PC-9 (cell line): ENCODE data around the gene PHF19. TPM values are rescaled to one million over a fixed set of nuclear protein-coding genes. Genes with fewer than 3 reads are reported as not detected.

Experiments
- BruUV-seq: library from RNA; stranded (reverse); fragments of 400-500 nt; replicated peaks from 2 replicates; lab custom pipeline; 2021; lab: Mats Ljungman, UMichigan
- CTCF ChIA-PET: fragments of 300-600 bp; sonication (Branson Sonifier 250); formaldehyde crosslinking; loops from one replicate; lab custom pipeline; 2022; ENCODE audit warnings: antibody characterized with exemption; lab: Charles Lee
- POLR2A ChIA-PET: fragments of 300-600 bp; sonication (Branson Sonifier 250); formaldehyde crosslinking; loops from one replicate; lab custom pipeline; 2022; ENCODE audit warnings: antibody characterized with exemption; ENCODE audit not compliant: unreplicated experiment; lab: Charles Lee
- DNase-seq, 2 experiments: peaks; one replicate each; pipeline versions ENCODE4 v3.0.0 to v3.0.0-alpha.2; 2015 to 2022; ENCODE audit warnings: mixed read lengths in 1 of 2
- H2AFZ ChIP-seq: fragments of 200-600 bp; sonication (generic); 2 replicates; pipeline ENCODE4 v1.8.1; 2017; ENCODE audit warnings: antibody characterized with exemption
- H3F3A ChIP-seq: fragments of 200-600 bp; sonication (generic); 2 replicates; pipeline ENCODE4 v1.8.1; 2017; ENCODE audit warnings: antibody characterized with exemption, mild to moderate bottlenecking, low read depth; ENCODE audit not compliant: insufficient read depth
- H3K27ac ChIP-seq: fragments of 200-600 bp; sonication (generic); 2 replicates; pipeline ENCODE4 v1.6.1; 2016; ENCODE audit warnings: mixed run types
- H3K27me3 ChIP-seq: fragments of 200-600 bp; sonication (generic); 2 replicates; pipeline ENCODE4 v1.6.1; 2016; ENCODE audit warnings: low read depth, mixed run types; ENCODE audit not compliant: insufficient read depth
- H3K36me3 ChIP-seq: fragments of 200-600 bp; sonication (generic); 2 replicates; pipeline ENCODE4 v1.6.1; 2016; ENCODE audit warnings: low read depth, mixed run types
- H3K4me1 ChIP-seq: fragments of 200-600 bp; sonication (generic); replicated peaks from 2 replicates; pipeline ENCODE4 v1.6.1; 2016; ENCODE audit warnings: mixed run types; ENCODE audit not compliant: insufficient read depth
- H3K4me2 ChIP-seq: fragments of 200-600 bp; sonication (generic); 2 replicates; pipeline ENCODE4 v1.6.1; 2017; ENCODE audit warnings: mixed run types
- H3K4me3 ChIP-seq: fragments of 200-600 bp; sonication (generic); 2 replicates; pipeline ENCODE4 v1.6.1; 2016; ENCODE audit warnings: mixed run types
- H3K79me2 ChIP-seq: fragments of 200-600 bp; sonication (generic); 2 replicates; pipeline ENCODE4 v1.6.1; 2017; ENCODE audit warnings: low read depth, mixed run types
- H3K9me2 ChIP-seq: fragments of 200-600 bp; sonication (generic); 2 replicates; pipeline ENCODE4 v1.8.1; 2017; ENCODE audit warnings: mild to moderate bottlenecking; ENCODE audit not compliant: insufficient read depth
- H3K9me3 ChIP-seq: fragments of 200-600 bp; sonication (generic); 2 replicates; pipeline ENCODE4 v1.8.1; 2016; ENCODE audit warnings: low read depth; ENCODE audit not compliant: insufficient read depth
- H4K20me1 ChIP-seq: fragments of 200-600 bp; sonication (generic); 2 replicates; pipeline ENCODE4 v1.8.1; 2017; ENCODE audit not compliant: insufficient read depth
- CTCF ChIP-seq: fragments of 200-600 bp; sonication (generic); conservative IDR thresholded peaks from 2 replicates; pipeline ENCODE4 v1.6.1; 2017; ENCODE audit warnings: mixed run types, antibody characterized with exemption, mild to moderate bottlenecking, moderate library complexity
- EZH2 ChIP-seq: fragments of 200-600 bp; sonication (generic); IDR thresholded peaks from 2 replicates; pipeline ENCODE4 v1.8.0; 2017; ENCODE audit warnings: antibody characterized with exemption, low read depth
- intact Hi-C: fragments of 100-400 bp; cut with micrococcal nuclease; formaldehyde crosslinking; loops from one replicate; pipeline ENCODE4 v1.10.0; 2022; ENCODE audit not compliant: unreplicated experiment
- total RNA-seq: library from RNA; stranded (reverse); gene quantifications from 2 replicates; pipeline ENCODE4 v1.2.3, GENCODE V29; 2021

PHF19 gene
- total RNA-seq, 1 experiment from 2014 or later = 72.9 TPM

DNA sequence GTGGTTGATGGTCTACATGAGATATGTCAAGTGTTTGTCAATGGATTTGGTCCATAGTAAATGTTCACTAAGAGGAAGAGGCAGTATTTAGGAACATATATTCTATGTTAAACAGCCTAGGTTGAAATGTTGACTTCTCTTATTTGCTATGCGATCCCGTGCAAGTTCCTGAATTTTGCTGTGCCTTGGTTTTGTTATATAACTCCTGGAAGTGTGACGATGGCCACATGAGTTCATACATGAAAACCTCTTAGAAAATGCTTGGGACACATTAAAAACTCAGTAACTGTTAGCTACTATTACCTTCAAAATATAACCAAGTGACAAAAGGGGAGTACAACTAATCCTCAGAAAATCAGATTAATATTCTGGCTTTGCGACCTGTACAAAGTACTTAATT, 61.9 kb downstream of the PHF19 start:
- H3K36me3 ChIP-seq = peaks cover 20% of the 10 kb centered on the region
- DNase-seq = no peak
- no peaks in the 10 kb centered on the region for H3K27me3 ChIP-seq
- intact Hi-C loops = no loop called here
- H3F3A ChIP-seq = no peaks in the 10 kb centered on the region
- no peaks in the 10 kb centered on the region for H3K9me3 ChIP-seq
- no peak overlapping the region for H3K27ac ChIP-seq
- no peaks in the 10 kb centered on the region for H3K4me1 ChIP-seq
- H4K20me1 ChIP-seq = no peaks in the 10 kb centered on the region
- POLR2A ChIA-PET = no interaction called here
- no peak overlapping the region for H3K4me3 ChIP-seq
- BruUV-seq = no TSS peak
- no peak overlapping the region for H3K4me2 ChIP-seq
- CTCF ChIA-PET = no interaction called here
- H3K9me2 ChIP-seq = no peaks in the 10 kb centered on the region
- H2AFZ ChIP-seq = no peak overlapping the region
- TF ChIP-seq EZH2 = no peak
- TF ChIP-seq CTCF = no peak
- H3K79me2 ChIP-seq = no peaks in the 10 kb centered on the region

DNA sequence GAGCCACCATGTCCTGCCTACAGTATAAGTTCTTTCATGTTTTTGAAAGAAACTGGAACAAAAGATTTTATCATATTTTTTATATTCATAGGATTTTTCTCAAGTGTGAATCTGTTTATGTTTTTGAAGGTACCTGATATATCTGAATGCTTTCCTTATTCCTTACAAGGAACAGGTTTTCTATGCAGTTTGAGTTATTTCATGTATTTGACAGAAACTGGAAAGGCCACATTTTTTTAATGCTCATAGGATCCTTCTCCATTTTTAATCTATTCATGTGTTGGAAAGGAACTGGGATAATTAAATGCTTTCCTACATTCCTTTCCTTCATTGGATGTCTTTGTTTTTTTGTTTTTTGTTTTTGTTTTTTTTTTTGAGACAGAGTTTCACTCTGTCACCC, 68.1 kb downstream of the PHF19 start:
- Histone ChIP-seq H3K4me3 (no peak overlapping the region), H3K9me2 (no peaks in the 10 kb centered on the region), H3K4me2 (no peak overlapping the region), H3F3A (no peaks in the 10 kb centered on the region), H2AFZ (no peak overlapping the region), H4K20me1 (no peaks in the 10 kb centered on the region), H3K36me3 (no peaks in the 10 kb centered on the region), H3K27me3 (no peaks in the 10 kb centered on the region), H3K27ac (no peak overlapping the region), H3K9me3 (peaks cover 5% of the 10 kb centered on the region), H3K4me1 (no peaks in the 10 kb centered on the region), H3K79me2 (no peaks in the 10 kb centered on the region)
- no peak for DNase-seq
- intact Hi-C loops = no loop called here
- TF ChIP-seq EZH2 = no peak
- TF ChIP-seq CTCF = no peak
- ChIA-PET CTCF (no interaction called here), POLR2A (no interaction called here)
- BruUV-seq = no TSS peak

- no peak overlapping the region for H2AFZ ChIP-seq
- intact Hi-C loops = no loop called here
- H3K36me3 ChIP-seq = no peaks in the 10 kb centered on the region
- H3K27ac ChIP-seq = no peak overlapping the region
- no peaks in the 10 kb centered on the region for H3K27me3 ChIP-seq
- no peaks in the 10 kb centered on the region for H4K20me1 ChIP-seq
- ChIA-PET POLR2A (no interaction called here), CTCF (no interaction called here)
- no peaks in the 10 kb centered on the region for H3F3A ChIP-seq
- DNase-seq = no peak
- H3K4me3 ChIP-seq = no peak overlapping the region
- no peak overlapping the region for H3K4me2 ChIP-seq
- no peaks in the 10 kb centered on the region for H3K4me1 ChIP-seq
- no peaks in the 10 kb centered on the region for H3K9me2 ChIP-seq
- H3K9me3 ChIP-seq = peaks cover 8% of the 10 kb centered on the region
- H3K79me2 ChIP-seq = no peaks in the 10 kb centered on the region
- no TSS peak for BruUV-seq
- no peak for TF ChIP-seq EZH2
- no peak for TF ChIP-seq CTCF
Measured at GRCh38 chr9:120807607-120808379, 69.2 kb downstream of the PHF19 start.

Other genes starting within 250 kb of the PHF19 start
- gene MEGF9, start 162.7 kb downstream of the PHF19 start, total RNA-seq = 30.3 and 35.7 TPM in 2 replicates
- 69.6 and 77.7 TPM in 2 replicates for gene FBXW2, start 83.8 kb downstream of the PHF19 start, total RNA-seq
- gene PSMD5, start 34.3 kb downstream of the PHF19 start, total RNA-seq = 86.4 and 96.2 TPM in 2 replicates
- 2.7 and 2.9 TPM in 2 replicates for gene TRAF1, start 49.6 kb upstream of the PHF19 start, total RNA-seq
- gene C5, start 173.1 kb upstream of the PHF19 start, total RNA-seq = 11.5 and 13.0 TPM in 2 replicates
- gene CNTRL, start 197.8 kb upstream of the PHF19 start, total RNA-seq = 41.6 and 44.9 TPM in 2 replicates